Ovary (tissue), 9 donors: ENCODE results near the gene HYDIN. TPM values are rescaled to one million over a fixed set of nuclear protein-coding genes. Genes with fewer than 3 reads are reported as not detected.

Experiments
- DNase-seq, 5 donors: peaks; one replicate each; pipeline ENCODE4 v3.0.0-alpha.2; 2019 to 2020
- H3K27ac ChIP-seq, 2 donors: fragments of 200-600 bp; one replicate each; pipeline versions ENCODE4 v1.5.1 to v1.8.0; 2019 to 2022
- H3K27me3 ChIP-seq: fragments of 200-600 bp; one replicate; pipeline ENCODE4 v1.8.0; 2022
- H3K36me3 ChIP-seq: fragments of 200-600 bp; sonication (generic); one replicate; pipeline ENCODE4 v1.5.1; 2019
- H3K4me1 ChIP-seq: one replicate; pipeline ENCODE4 v1.8.1; 2013; ENCODE audit warnings: mild to moderate bottlenecking, moderate library complexity; ENCODE audit not compliant: insufficient read depth
- H3K4me3 ChIP-seq: fragments of 200-600 bp; sonication (generic); one replicate; pipeline ENCODE4 v1.5.1; 2017
- H3K9me3 ChIP-seq, 2 donors: fragments of 200-600 bp in 1 of 2; sonication (generic) in 1 of 2; one replicate each; pipeline versions ENCODE4 v1.5.1 to v1.8.1; 2013 to 2019; ENCODE audit warnings: mild to moderate bottlenecking in 1 of 2, moderate library complexity in 1 of 2
- EP300 ChIP-seq: sonication (generic); formaldehyde crosslinking; IDR thresholded peaks from one replicate; pipeline ENCODE4 v1.6.1; 2017; ENCODE audit warnings: antibody characterized with exemption
- POLR2A ChIP-seq: fragments of 450-650 bp; IDR thresholded peaks from one replicate; pipeline ENCODE4 v1.6.1; 2017; ENCODE audit warnings: antibody characterized with exemption, mild to moderate bottlenecking, moderate library complexity
- WGBS, 3 donors: extraction: QIAGEN DNeasy Blood & Tissue Kit in 1 of 3; methylation state at CpG; one replicate each; pipeline versions ENCODE4 v1.1.5 to v1.1.7; 2013 to 2017; 5-methylcytosine and 5-hydroxymethylcytosine counted together
- intact Hi-C, 4 donors: fragments of 100-400 bp; cut with DNase I; formaldehyde crosslinking; loops; one replicate each; pipeline versions ENCODE4 v1.11.0 to v1.15.1; 2022 to 2023
- polyA plus RNA-seq, 2 donors: library from polyadenylated mRNA; stranded (reverse); fragments of 200-250 nt in 1 of 2; fragments of 350-450 nt in 1 of 2; fragmentation: Illumina TruSeq in 1 of 2; extraction: RNeasy Lipid Tissue Mini Kit (QIAGEN cat#74804) in 1 of 2; gene quantifications; one replicate each; pipeline ENCODE4 v1.2.3, GENCODE V29; 2013 to 2014
- total RNA-seq, 7 donors: library from RNA; depleted of rRNA in 2 of 7; stranded (reverse); fragments of >200 nt in 2 of 7; fragmentation: NEBNext Ultra II Directional in 3 of 7; extraction: Animal tissue kit (Norgen Biotek cat#: 25700) in 3 of 7; gene quantifications; one replicate each; pipeline versions ENCODE4 v1.1.0 to v1.2.4, GENCODE V29; 2016 to 2023
- TF ChIP-seq, protein P1 (sequence below), 3 donors: fragments of 450-650 bp in 2 of 3; fragments of 200-600 bp in 1 of 3; IDR thresholded peaks; one replicate each; pipeline versions ENCODE4 v1.5.1 to v1.8.0; 2016 to 2022; ENCODE audit warnings: antibody characterized with exemption in 3 of 3, mild to moderate bottlenecking in 1 of 3
- donor health status: DM: no; HTN: no; CAD: no; lungs with moderate emphysema.
- donor health status: DM: no; HTN: no; CAD: no.
- donor health status: Bipolar disorder and iron deficiency.
- donor health status: DM: yes; HTN: yes; CAD: no.
- donor health status: DM: no; HTN: no; CAD: no.
- donor health status: DM: yes; HTN: yes; CAD: no.

The HYDIN gene
- total and polyA plus RNA-seq, 9 donors = 0.39 to 59.4 (median 4.4) TPM

DNA sequence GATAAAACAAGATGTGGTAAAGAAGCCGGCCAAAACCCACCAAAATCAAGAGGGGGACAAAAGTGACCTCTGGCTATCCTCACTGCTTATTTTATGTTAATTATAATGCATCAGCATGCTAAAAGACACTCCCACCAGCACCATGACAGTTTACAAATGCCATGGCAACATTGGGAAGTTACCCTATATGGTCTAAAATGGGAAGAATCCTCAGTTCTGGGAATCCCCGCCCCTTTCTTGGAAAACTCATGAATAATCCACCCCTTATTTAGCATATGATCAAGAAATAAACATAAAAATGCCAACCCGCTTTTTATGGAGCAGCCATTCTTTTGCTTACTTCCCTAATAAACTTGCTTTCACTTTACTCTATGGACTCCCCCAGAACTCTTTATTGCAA lies 33.1 kb upstream of the HYDIN start:
- 74 to 80% (median 78%) methylated on average over 3 of the region's 3 CpGs for WGBS, 3 donors
- intact Hi-C loops = no loop called here

DNA sequence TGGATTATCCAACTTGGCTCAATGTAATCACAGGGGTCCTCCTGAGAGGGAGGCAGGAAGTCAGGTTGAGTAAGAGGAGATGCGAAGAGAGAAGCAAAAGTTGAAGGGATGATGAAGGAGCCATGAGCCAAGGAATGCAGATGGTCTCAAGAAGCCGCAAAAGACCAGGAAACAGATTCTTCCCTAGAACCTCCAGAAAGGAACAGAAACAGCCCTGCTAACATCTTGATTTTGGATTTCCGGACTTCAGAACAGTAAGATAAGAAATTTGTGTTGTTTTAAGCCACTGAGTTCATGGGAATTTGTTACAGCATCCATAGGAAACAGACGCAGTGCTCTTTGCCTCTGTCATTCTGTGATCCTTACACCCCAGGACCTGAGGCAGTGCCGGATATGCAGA lies 31.9 kb upstream of the HYDIN start:
- Histone ChIP-seq H3K36me3 (no peaks in the 10 kb centered on the region), H3K27ac (no peak overlapping the region), H3K9me3 (no peaks in the 10 kb centered on the region), H3K27me3 (no peaks in the 10 kb centered on the region), H3K4me1 (no peaks in the 10 kb centered on the region), H3K4me3 (no peak overlapping the region)
- 84 to 88% (median 88%) methylated on average over 5 of the region's 5 CpGs for WGBS, 3 donors
- DNase-seq = no peak
- TF ChIP-seq, protein P1, sequence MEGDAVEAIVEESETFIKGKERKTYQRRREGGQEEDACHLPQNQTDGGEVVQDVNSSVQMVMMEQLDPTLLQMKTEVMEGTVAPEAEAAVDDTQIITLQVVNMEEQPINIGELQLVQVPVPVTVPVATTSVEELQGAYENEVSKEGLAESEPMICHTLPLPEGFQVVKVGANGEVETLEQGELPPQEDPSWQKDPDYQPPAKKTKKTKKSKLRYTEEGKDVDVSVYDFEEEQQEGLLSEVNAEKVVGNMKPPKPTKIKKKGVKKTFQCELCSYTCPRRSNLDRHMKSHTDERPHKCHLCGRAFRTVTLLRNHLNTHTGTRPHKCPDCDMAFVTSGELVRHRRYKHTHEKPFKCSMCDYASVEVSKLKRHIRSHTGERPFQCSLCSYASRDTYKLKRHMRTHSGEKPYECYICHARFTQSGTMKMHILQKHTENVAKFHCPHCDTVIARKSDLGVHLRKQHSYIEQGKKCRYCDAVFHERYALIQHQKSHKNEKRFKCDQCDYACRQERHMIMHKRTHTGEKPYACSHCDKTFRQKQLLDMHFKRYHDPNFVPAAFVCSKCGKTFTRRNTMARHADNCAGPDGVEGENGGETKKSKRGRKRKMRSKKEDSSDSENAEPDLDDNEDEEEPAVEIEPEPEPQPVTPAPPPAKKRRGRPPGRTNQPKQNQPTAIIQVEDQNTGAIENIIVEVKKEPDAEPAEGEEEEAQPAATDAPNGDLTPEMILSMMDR (IDR thresholded peaks at IDR 0.05) = no peak
- TF ChIP-seq EP300 (no peak), POLR2A (no peak)
- intact Hi-C loops = no loop called here

More for the DNA sequence above, 33.1 kb upstream of the HYDIN start:
- H3K27me3 ChIP-seq = no peaks in the 10 kb centered on the region
- DNase-seq = no peak
- H3K36me3 ChIP-seq = no peaks in the 10 kb centered on the region
- H3K27ac ChIP-seq = no peak overlapping the region
- H3K9me3 ChIP-seq = no peaks in the 10 kb centered on the region
- no peaks in the 10 kb centered on the region for H3K4me1 ChIP-seq
- TF ChIP-seq, protein P1 (IDR thresholded peaks at IDR 0.05) = no peak
- TF ChIP-seq POLR2A (no peak), EP300 (no peak)
- H3K4me3 ChIP-seq = no peak overlapping the region

DNA sequence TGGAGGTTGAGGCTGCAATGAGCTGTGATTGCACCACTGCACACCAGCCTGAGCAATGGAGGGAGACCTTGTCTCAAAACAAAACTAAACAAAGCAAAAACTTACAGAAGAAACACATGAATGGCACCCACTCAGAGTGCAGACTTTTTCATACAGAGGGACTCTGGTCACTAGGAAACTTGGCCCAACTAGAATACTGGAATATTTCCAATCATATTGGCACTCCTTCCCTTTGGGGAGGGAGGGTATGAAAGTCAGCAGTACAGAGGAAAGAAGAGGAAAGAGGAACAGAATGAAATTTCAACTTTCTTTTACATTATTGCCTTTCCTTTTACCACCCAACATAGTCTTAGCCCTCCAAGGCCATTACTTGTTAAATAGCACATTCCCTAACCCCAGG lies 30.5 kb upstream of the HYDIN start:
- Histone ChIP-seq H3K4me3 (no peak overlapping the region), H3K27ac (no peak overlapping the region), H3K4me1 (no peaks in the 10 kb centered on the region), H3K9me3 (no peaks in the 10 kb centered on the region), H3K27me3 (no peaks in the 10 kb centered on the region), H3K36me3 (no peaks in the 10 kb centered on the region)
- TF ChIP-seq, protein P1 (IDR thresholded peaks at IDR 0.05) = no peak
- TF ChIP-seq POLR2A (no peak), EP300 (no peak)
- no peak for DNase-seq
- intact Hi-C loops = no loop called here

DNA sequence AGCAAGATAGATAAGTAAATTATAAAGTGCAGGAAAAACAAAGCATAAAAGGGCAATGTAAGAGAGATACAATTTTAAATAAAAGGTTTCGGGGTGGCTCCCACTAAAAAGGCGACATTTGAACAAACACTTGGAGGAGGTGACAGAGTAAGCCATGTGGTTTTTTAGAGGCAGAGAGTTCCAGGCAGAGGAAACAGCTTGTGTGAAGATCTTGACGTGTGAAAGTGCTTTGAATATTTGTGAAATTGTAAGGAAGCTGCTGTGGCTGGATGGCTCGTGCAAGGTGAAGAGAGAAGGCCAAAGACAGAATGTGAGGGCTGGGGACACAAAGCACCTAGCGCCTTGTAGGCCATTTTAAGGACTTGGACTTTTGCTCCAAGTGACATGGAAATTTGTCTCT lies 28.6 kb upstream of the HYDIN start:
- no peak overlapping the region for H3K4me3 ChIP-seq
- no peak for DNase-seq
- no peaks in the 10 kb centered on the region for H3K27me3 ChIP-seq
- H3K9me3 ChIP-seq = no peaks in the 10 kb centered on the region
- H3K36me3 ChIP-seq = no peaks in the 10 kb centered on the region
- WGBS, 3 donors = 73 to 78% (median 78%) methylated on average over 5 of the region's 5 CpGs
- intact Hi-C loops = no loop called here
- TF ChIP-seq EP300 = no peak
- TF ChIP-seq POLR2A = no peak
- TF ChIP-seq, protein P1 (IDR thresholded peaks at IDR 0.05) = no peak
- no peaks in the 10 kb centered on the region for H3K4me1 ChIP-seq
- no peak overlapping the region for H3K27ac ChIP-seq

DNA sequence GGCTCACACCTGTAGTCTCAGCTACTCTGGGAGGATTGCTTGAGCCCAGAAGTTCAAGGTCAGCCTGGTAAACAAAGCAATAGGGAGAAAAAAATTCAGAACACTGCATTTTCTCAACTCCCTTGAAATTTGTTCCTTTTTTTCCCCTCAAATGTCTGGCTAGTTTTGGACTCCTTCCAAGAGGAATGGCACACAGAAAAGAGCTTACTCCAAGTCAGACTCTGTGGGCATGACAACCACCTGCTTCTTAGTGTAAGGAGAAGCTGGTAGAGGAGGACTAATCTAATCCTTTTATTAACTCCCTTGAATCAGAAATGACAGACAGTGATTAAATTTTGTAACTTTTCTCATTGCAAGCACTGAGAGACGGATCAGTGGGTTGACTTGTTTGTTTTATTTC lies 27.9 kb upstream of the HYDIN start:
- Histone ChIP-seq H3K4me3 (no peak overlapping the region), H3K9me3 (no peaks in the 10 kb centered on the region), H3K27ac (no peak overlapping the region), H3K4me1 (no peaks in the 10 kb centered on the region), H3K27me3 (no peaks in the 10 kb centered on the region), H3K36me3 (no peaks in the 10 kb centered on the region)
- WGBS, 3 donors = 44 to 62% (median 51%) methylated on average over 1 of the region's 1 CpG
- DNase-seq = no peak
- TF ChIP-seq POLR2A (no peak), EP300 (no peak)
- TF ChIP-seq, protein P1 (IDR thresholded peaks at IDR 0.05) = no peak
- intact Hi-C loops = no loop called here
